Measurements from ENCODE around the gene DNM3.

DNM3 gene

GRCh38 chr1:171969813-171970212, 128.5 kb downstream of the DNM3 start:
- Histone ChIP-seq H3K9ac (ENCODE audit: low read depth, low read length) (no peak overlapping the region), H3K4me1 (ENCODE audit: insufficient read depth, low read length) (peaks cover 42% of the 10 kb centered on the region), H3K36me3 (ENCODE audit: insufficient read depth, low read length) (no peaks in the 10 kb centered on the region), H3K9me3 (ENCODE audit: control insufficient read depth, insufficient read depth, low read length) (no peaks in the 10 kb centered on the region)

- H3K9ac ChIP-seq (ENCODE audit: low read depth, low read length): no peak overlapping the region
- H3K36me3 ChIP-seq (ENCODE audit: insufficient read depth, low read length): no peaks in the 10 kb centered on the region
- no peaks in the 10 kb centered on the region; the same call in 1 of the 2 replicates for H3K9me3 ChIP-seq (ENCODE audit: control insufficient read depth, insufficient read depth, low read length)
- H3K4me1 ChIP-seq (ENCODE audit: insufficient read depth, low read length): peaks cover 26% of the 10 kb centered on the region
These were observed 131.5 kb downstream of the DNM3 start for GRCh38 chr1:171972846-171973245.

GRCh38 chr1:171973421-171973820, 132.1 kb downstream of the DNM3 start:
- Histone ChIP-seq H3K9ac (ENCODE audit: low read depth, low read length) (no peak overlapping the region), H3K9me3 (ENCODE audit: control insufficient read depth, insufficient read depth, low read length) (no peaks in the 10 kb centered on the region; the same call in 1 of the 2 replicates), H3K4me1 (ENCODE audit: insufficient read depth, low read length) (peaks cover 20% of the 10 kb centered on the region), H3K36me3 (ENCODE audit: insufficient read depth, low read length) (no peaks in the 10 kb centered on the region)

- no peak overlapping the region for H3K9ac ChIP-seq (ENCODE audit: low read depth, low read length)
- no peaks in the 10 kb centered on the region for H3K4me1 ChIP-seq (ENCODE audit: insufficient read depth, low read length)
- H3K36me3 ChIP-seq (ENCODE audit: insufficient read depth, low read length): no peaks in the 10 kb centered on the region
- no peaks in the 10 kb centered on the region; the same call in 1 of the 2 replicates for H3K9me3 ChIP-seq (ENCODE audit: control insufficient read depth, insufficient read depth, low read length)
These were observed 140.0 kb downstream of the DNM3 start for GRCh38 chr1:171981303-171981702.

GRCh38 chr1:171983584-171983983, 142.3 kb downstream of the DNM3 start:
- Histone ChIP-seq H3K9me3 (ENCODE audit: control insufficient read depth, insufficient read depth, low read length) (no peaks in the 10 kb centered on the region), H3K4me1 (ENCODE audit: insufficient read depth, low read length) (no peaks in the 10 kb centered on the region), H3K36me3 (ENCODE audit: insufficient read depth, low read length) (no peaks in the 10 kb centered on the region), H3K9ac (ENCODE audit: low read depth, low read length) (no peak overlapping the region)

GRCh38 chr1:171984262-171984661, 143.0 kb downstream of the DNM3 start:
- H3K36me3 ChIP-seq (ENCODE audit: insufficient read depth, low read length): no peaks in the 10 kb centered on the region
- no peak overlapping the region for H3K9ac ChIP-seq (ENCODE audit: low read depth, low read length)
- H3K4me1 ChIP-seq (ENCODE audit: insufficient read depth, low read length): no peaks in the 10 kb centered on the region
- H3K9me3 ChIP-seq (ENCODE audit: control insufficient read depth, insufficient read depth, low read length): no peaks in the 10 kb centered on the region

- H3K9me3 ChIP-seq (ENCODE audit: control insufficient read depth, insufficient read depth, low read length): no peaks in the 10 kb centered on the region
- H3K36me3 ChIP-seq (ENCODE audit: insufficient read depth, low read length): no peaks in the 10 kb centered on the region
- H3K4me1 ChIP-seq (ENCODE audit: insufficient read depth, low read length): no peaks in the 10 kb centered on the region
- no peak overlapping the region for H3K9ac ChIP-seq (ENCODE audit: low read depth, low read length)
These were observed 143.7 kb downstream of the DNM3 start for GRCh38 chr1:171984850-171985485.

GRCh38 chr1:171985639-171986038, 144.3 kb downstream of the DNM3 start:
- H3K9ac ChIP-seq (ENCODE audit: low read depth, low read length): no peak overlapping the region
- no peaks in the 10 kb centered on the region for H3K4me1 ChIP-seq (ENCODE audit: insufficient read depth, low read length)
- H3K36me3 ChIP-seq (ENCODE audit: insufficient read depth, low read length): no peaks in the 10 kb centered on the region
- no peaks in the 10 kb centered on the region for H3K9me3 ChIP-seq (ENCODE audit: control insufficient read depth, insufficient read depth, low read length)

GRCh38 chr1:171988243-171988885, 147.1 kb downstream of the DNM3 start:
- H3K9me3 ChIP-seq (ENCODE audit: control insufficient read depth, insufficient read depth, low read length): no peaks in the 10 kb centered on the region
- H3K4me1 ChIP-seq (ENCODE audit: insufficient read depth, low read length): no peaks in the 10 kb centered on the region
- no peak overlapping the region for H3K9ac ChIP-seq (ENCODE audit: low read depth, low read length)
- no peaks in the 10 kb centered on the region for H3K36me3 ChIP-seq (ENCODE audit: insufficient read depth, low read length)

- no peaks in the 10 kb centered on the region for H3K9me3 ChIP-seq (ENCODE audit: control insufficient read depth, insufficient read depth, low read length)
- H3K4me1 ChIP-seq (ENCODE audit: insufficient read depth, low read length): no peaks in the 10 kb centered on the region
- H3K9ac ChIP-seq (ENCODE audit: low read depth, low read length): no peak overlapping the region
- H3K36me3 ChIP-seq (ENCODE audit: insufficient read depth, low read length): no peaks in the 10 kb centered on the region
These were observed 149.1 kb downstream of the DNM3 start for GRCh38 chr1:171990371-171990770.

GRCh38 chr1:171994293-171994692, 153.0 kb downstream of the DNM3 start:
- Histone ChIP-seq H3K4me1 (ENCODE audit: insufficient read depth, low read length) (no peaks in the 10 kb centered on the region), H3K36me3 (ENCODE audit: insufficient read depth, low read length) (no peaks in the 10 kb centered on the region), H3K9ac (ENCODE audit: low read depth, low read length) (no peak overlapping the region), H3K9me3 (ENCODE audit: control insufficient read depth, insufficient read depth, low read length) (no peaks in the 10 kb centered on the region)

GRCh38 chr1:171995573-171995972, 154.3 kb downstream of the DNM3 start:
- Histone ChIP-seq H3K36me3 (ENCODE audit: insufficient read depth, low read length) (no peaks in the 10 kb centered on the region), H3K9ac (ENCODE audit: low read depth, low read length) (no peak overlapping the region), H3K9me3 (ENCODE audit: control insufficient read depth, insufficient read depth, low read length) (no peaks in the 10 kb centered on the region), H3K4me1 (ENCODE audit: insufficient read depth, low read length) (no peaks in the 10 kb centered on the region)

GRCh38 chr1:171997936-171998335, 156.6 kb downstream of the DNM3 start:
- no peaks in the 10 kb centered on the region for H3K36me3 ChIP-seq (ENCODE audit: insufficient read depth, low read length)
- no peak overlapping the region for H3K9ac ChIP-seq (ENCODE audit: low read depth, low read length)
- H3K9me3 ChIP-seq (ENCODE audit: control insufficient read depth, insufficient read depth, low read length): no peaks in the 10 kb centered on the region
- H3K4me1 ChIP-seq (ENCODE audit: insufficient read depth, low read length): no peaks in the 10 kb centered on the region

- Histone ChIP-seq H3K4me1 (ENCODE audit: insufficient read depth, low read length) (no peaks in the 10 kb centered on the region), H3K9ac (ENCODE audit: low read depth, low read length) (no peak overlapping the region), H3K36me3 (ENCODE audit: insufficient read depth, low read length) (no peaks in the 10 kb centered on the region), H3K9me3 (ENCODE audit: control insufficient read depth, insufficient read depth, low read length) (no peaks in the 10 kb centered on the region)
These were observed 157.4 kb downstream of the DNM3 start for GRCh38 chr1:171998711-171999110.

- no peak overlapping the region for H3K9ac ChIP-seq (ENCODE audit: low read depth, low read length)
- H3K9me3 ChIP-seq (ENCODE audit: control insufficient read depth, insufficient read depth, low read length): no peaks in the 10 kb centered on the region
- H3K4me1 ChIP-seq (ENCODE audit: insufficient read depth, low read length): no peaks in the 10 kb centered on the region
- no peaks in the 10 kb centered on the region for H3K36me3 ChIP-seq (ENCODE audit: insufficient read depth, low read length)
These were observed 158.5 kb downstream of the DNM3 start for GRCh38 chr1:171999756-172000155.

All from ES-I3 (cell line).